CD4-positive, alpha-beta T cell (primary cell): ENCODE data around the gene DPM2. TPM values are rescaled to one million over a fixed set of nuclear protein-coding genes. Genes with fewer than 3 reads are reported as not detected.

Source experiments
- ATAC-seq: fragments of 200-7000 bp; cut with Tn5 transposase; one replicate; pipeline ENCODE4 v1.10.0; 2022; ENCODE audit warnings: mild to moderate bottlenecking; ENCODE audit not compliant: poor library complexity
- CTCF ChIA-PET: fragments of 350-600 bp; sonication (Branson Sonifier 250); formaldehyde crosslinking; loops from one replicate; lab custom pipeline; 2021; ENCODE audit warnings: antibody characterized with exemption, inconsistent platforms; lab: Charles Lee
- POLR2A ChIA-PET: fragments of 350-600 bp; sonication (Branson Sonifier 250); formaldehyde crosslinking; loops from one replicate; lab custom pipeline; 2021; ENCODE audit warnings: antibody characterized with exemption, inconsistent platforms; lab: Charles Lee
- DNase-seq, 14 experiments: peaks; one replicate each; pipeline ENCODE4 v3.0.0-alpha.2; 2013 to 2020; ENCODE audit warnings: mixed read lengths in 2 of 14
- H3K27ac ChIP-seq, 2 donors: one replicate each; pipeline versions ENCODE4 v1.5.1 to v1.7.0; 2013; ENCODE audit warnings: low read length in 2 of 2, low read depth in 1 of 2, mild to moderate bottlenecking in 1 of 2
- H3K27me3 ChIP-seq, 2 experiments: 1 replicate in 1 of 2; 2 replicates in 1 of 2; pipeline versions ENCODE4 v1.6.1 to v1.7.0; 2013; ENCODE audit warnings: low read length in 2 of 2, control low read depth in 1 of 2, mild to moderate bottlenecking in 1 of 2, moderate library complexity in 1 of 2; ENCODE audit not compliant: insufficient read depth in 2 of 2, control insufficient read depth in 1 of 2
- H3K36me3 ChIP-seq: one replicate; pipeline ENCODE4 v1.6.1; 2013; ENCODE audit warnings: low read length, control low read depth; ENCODE audit not compliant: insufficient read depth
- H3K4me1 ChIP-seq: one replicate; pipeline ENCODE4 v1.6.1; 2013; ENCODE audit warnings: low read length, control low read depth; ENCODE audit not compliant: insufficient read depth
- H3K4me3 ChIP-seq: one replicate; pipeline ENCODE4 v1.5.1; 2013; ENCODE audit warnings: mild to moderate bottlenecking, low read length, moderate library complexity
- H3K9me3 ChIP-seq, 2 experiments: 1 replicate in 1 of 2; 2 replicates in 1 of 2; pipeline versions ENCODE4 v1.6.1 to v1.7.0; 2013; ENCODE audit warnings: low read length in 2 of 2, mild to moderate bottlenecking in 2 of 2, control low read depth in 1 of 2, moderate library complexity in 1 of 2; ENCODE audit not compliant: control insufficient read depth in 1 of 2, insufficient read depth in 1 of 2
- H3K27ac Mint-ChIP-seq: one replicate; pipeline ENCODE4 v1.8.0; 2020; ENCODE audit warnings: mixed read lengths
- H3K27me3 Mint-ChIP-seq: one replicate; pipeline ENCODE4 v1.8.0; 2021; ENCODE audit warnings: mixed read lengths
- H3K36me3 Mint-ChIP-seq: one replicate; pipeline ENCODE4 v1.8.0; 2021; ENCODE audit warnings: low read depth, mixed read lengths
- H3K4me1 Mint-ChIP-seq: one replicate; pipeline ENCODE4 v1.8.0; 2021; ENCODE audit warnings: low read depth, mixed read lengths
- H3K4me3 Mint-ChIP-seq: one replicate; pipeline ENCODE4 v1.8.0; 2020; ENCODE audit warnings: mild to moderate bottlenecking, mixed read lengths
- H3K9me3 Mint-ChIP-seq: one replicate; pipeline ENCODE4 v1.8.0; 2020; ENCODE audit warnings: mixed read lengths
- CTCF ChIP-seq: fragments of 200-600 bp; IDR thresholded peaks from one replicate; pipeline ENCODE4 v1.8.0; 2022; ENCODE audit warnings: antibody characterized with exemption, mild to moderate bottlenecking
- intact Hi-C, 2 experiments: fragments of 100-400 bp; cut with DNase I in 1 of 2; cut with micrococcal nuclease in 1 of 2; formaldehyde crosslinking; loops; one replicate each; pipeline versions ENCODE4 v1.15.1 to v1.9.0; 2023 to 2025; cut with DNase I, micrococcal nuclease
- total RNA-seq, 174 experiments: library from RNA in 2 of 174; stranded (reverse) in 2 of 174; gene quantifications; one replicate each; pipeline ENCODE4 v1.2.3 and lab custom pipeline; 2021 to 2026

DPM2 gene
- total RNA-seq, 2 experiments from 2014 or later: 41.7 to 47.6 TPM

DNA sequence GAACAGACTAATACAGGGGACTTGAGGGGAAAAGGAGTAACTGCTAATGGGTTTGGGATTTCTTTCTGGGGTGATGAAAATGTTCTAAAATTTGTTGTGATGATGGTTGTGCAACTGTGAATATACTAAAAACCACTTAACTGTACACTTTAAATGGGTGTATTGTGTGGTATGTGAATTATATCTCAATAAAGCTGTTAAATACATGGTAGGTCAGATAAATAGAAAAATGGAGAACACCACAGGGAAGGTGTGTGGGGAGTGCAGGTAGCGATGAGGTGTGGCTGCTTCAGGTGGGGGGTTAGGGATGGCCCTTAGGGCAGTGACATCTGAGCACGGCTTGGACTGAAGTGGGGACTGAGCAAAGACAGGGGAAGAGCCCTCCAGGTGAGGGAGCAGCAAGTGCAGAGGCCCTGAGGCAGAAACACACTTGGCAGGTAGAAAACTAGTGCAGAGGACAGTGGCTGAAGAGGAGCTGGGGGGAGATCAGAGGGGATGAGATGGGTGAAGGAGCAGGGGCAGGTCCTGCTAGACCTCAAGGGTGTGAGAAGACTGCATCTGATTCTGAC is 22.3 kb upstream of the DPM2 start:
- H3K9me3 ChIP-seq: no peaks in the 10 kb centered on the region
- Mint-ChIP-seq H3K36me3 (peaks cover 78% of the 10 kb centered on the region), H3K4me3 (peak overlapping the region; percentile 79), H3K27ac (peak overlapping the region; percentile 97), H3K27me3 (no peaks in the 10 kb centered on the region), H3K4me1 (peaks cover 96% of the 10 kb centered on the region), H3K9me3 (no peaks in the 10 kb centered on the region)
- H3K36me3 ChIP-seq: peaks cover 44% of the 10 kb centered on the region
- intact Hi-C loops: loop anchor here (1.0 to 10.0 kb wide), 4 partner anchors 10 to 157 kb away; no protein-coding TSS in a partner anchor
- peak overlapping the region; percentile 54 to 58 for H3K27ac ChIP-seq
- ChIA-PET CTCF (interaction anchor here (1.0 to 1.2 kb wide), 3 partner anchors 8 to 71 kb away, joined by 3 read pairs; no protein-coding TSS in a partner anchor), POLR2A (interaction anchor here (0.5 to 34.9 kb wide), 4 partner anchors 11 to 67 kb away, joined by 3 to 1020 read pairs (median 142); partner anchors contain the start of gene EEIG1)
- no peak for TF ChIP-seq CTCF
- H3K4me3 ChIP-seq: no peak overlapping the region
- DNase-seq: no peak
- ATAC-seq: no peak
- no peaks in the 10 kb centered on the region for H3K27me3 ChIP-seq
- peaks cover 85% of the 10 kb centered on the region for H3K4me1 ChIP-seq

GRCh38 chr9:127959398-127959797 is 21.7 kb upstream of the DPM2 start:
- POLR2A ChIA-PET: interaction anchor here (0.5 to 34.9 kb wide), 4 partner anchors 8 to 67 kb away, joined by 3 to 1020 read pairs (median 138); partner anchors contain the start of gene EEIG1
- H3K9me3 Mint-ChIP-seq: no peaks in the 10 kb centered on the region
- no peaks in the 10 kb centered on the region for H3K27me3 ChIP-seq
- intact Hi-C loops: loop anchor here (1.0 to 10.0 kb wide), 4 partner anchors 11 to 158 kb away; no protein-coding TSS in a partner anchor
- H3K36me3 ChIP-seq: peaks cover 48% of the 10 kb centered on the region
- TF ChIP-seq CTCF: no peak
- CTCF ChIA-PET: interaction anchor here (1.1 to 1.2 kb wide), 2 partner anchors 8 to 17 kb away, joined by 3 read pairs; no protein-coding TSS in a partner anchor
- peaks cover 97% of the 10 kb centered on the region for H3K4me1 Mint-ChIP-seq
- DNase-seq (no peak), ATAC-seq (no peak)
- H3K27me3 Mint-ChIP-seq: no peaks in the 10 kb centered on the region
- peak overlapping the region in 1 of 2 donors; percentile 54 for H3K27ac ChIP-seq
- peaks cover 85% of the 10 kb centered on the region for H3K4me1 ChIP-seq
- H3K4me3 Mint-ChIP-seq: peak overlapping the region; percentile 79
- peaks cover 77% of the 10 kb centered on the region for H3K36me3 Mint-ChIP-seq
- H3K4me3 ChIP-seq: no peak overlapping the region
- H3K27ac Mint-ChIP-seq: peak overlapping the region; percentile 97
- no peaks in the 10 kb centered on the region for H3K9me3 ChIP-seq

- Histone ChIP-seq H3K36me3 (peaks cover 47% of the 10 kb centered on the region), H3K4me3 (no peak overlapping the region), H3K9me3 (no peaks in the 10 kb centered on the region), H3K27me3 (no peaks in the 10 kb centered on the region), H3K4me1 (peaks cover 85% of the 10 kb centered on the region), H3K27ac (peak overlapping the region in 1 of 2 donors; percentile 54)
- intact Hi-C loops: loop anchor here (1.0 to 10.0 kb wide), 4 partner anchors 12 to 159 kb away; no protein-coding TSS in a partner anchor
- H3K27me3 Mint-ChIP-seq: no peaks in the 10 kb centered on the region
- peaks cover 77% of the 10 kb centered on the region for H3K36me3 Mint-ChIP-seq
- DNase-seq: no peak
- TF ChIP-seq CTCF: no peak
- no peak for ATAC-seq
- H3K9me3 Mint-ChIP-seq: no peaks in the 10 kb centered on the region
- POLR2A ChIA-PET: interaction anchor here (0.9 to 34.9 kb wide), 4 partner anchors 8 to 68 kb away, joined by 3 to 1020 read pairs (median 138); partner anchors contain the start of gene EEIG1
- H3K4me3 Mint-ChIP-seq: peak overlapping the region; percentile 79
- CTCF ChIA-PET: interaction anchor here (1.1 to 2.3 kb wide), 5 partner anchors 9 to 76 kb away, joined by 3 to 8 read pairs (median 4); no protein-coding TSS in a partner anchor
- peaks cover 97% of the 10 kb centered on the region for H3K4me1 Mint-ChIP-seq
- H3K27ac Mint-ChIP-seq: peak overlapping the region; percentile 97
These were observed 21.1 kb upstream of the DPM2 start for GRCh38 chr9:127958728-127959127.
